Cardiac fibroblast (primary cell): ENCODE measurements around the gene ELP1.

Experiments used
- DNase-seq, 2 donors: peaks; one replicate each; pipeline versions ENCODE4 v3.0.0 to v3.0.0-alpha.2; 2010; ENCODE audit warnings: low read depth in 2 of 2
- H3K4me3 ChIP-seq, 2 donors: replicated peaks in 1 of 2; 1 replicate in 1 of 2; 2 replicates in 1 of 2; pipeline ENCODE4 v1.5.1; 2011; ENCODE audit warnings: low read depth in 2 of 2, low read length in 2 of 2, mild to moderate bottlenecking in 2 of 2, moderate library complexity in 1 of 2
- CTCF ChIP-seq: IDR thresholded peaks from one replicate; pipeline ENCODE4 v1.5.1; 2011; ENCODE audit warnings: low read depth, mild to moderate bottlenecking, low read length, inconsistent platforms

ELP1 gene

GRCh38 chr9:108855888-108856287 lies 78.0 kb downstream of the ELP1 start, which contains the start of gene ACTL7B:
Gene ACTL7B (minus strand): TSS chr9:108855986. CDS start chr9:108855930, 56 bp downstream.
- H3K4me3 ChIP-seq = no peak within 1 kb of the TSS
- TF ChIP-seq CTCF = no peak
- DNase-seq = no peak

- H3K4me3 ChIP-seq = no peak overlapping the region
- TF ChIP-seq CTCF = no peak
- DNase-seq = no peak
Measured at GRCh38 chr9:108855529-108855886, 78.4 kb downstream of the ELP1 start.

- H3K4me3 ChIP-seq = no peak overlapping the region
- TF ChIP-seq CTCF = no peak
Measured at GRCh38 chr9:108854641-108855528, 79.0 kb downstream of the ELP1 start.

GRCh38 chr9:108854094-108854493 lies 79.8 kb downstream of the ELP1 start:
- no peak for TF ChIP-seq CTCF
- no peak overlapping the region for H3K4me3 ChIP-seq
- no peak for DNase-seq

More at GRCh38 chr9:108854641-108855528, 79.0 kb downstream of the ELP1 start:
- no peak for DNase-seq

GRCh38 chr9:108852079-108852478 lies 81.8 kb downstream of the ELP1 start:
- TF ChIP-seq CTCF = no peak
- DNase-seq = no peak
- no peak overlapping the region for H3K4me3 ChIP-seq

- H3K4me3 ChIP-seq = no peak overlapping the region
- DNase-seq = no peak
- no peak for TF ChIP-seq CTCF
Measured at GRCh38 chr9:108851138-108851537, 82.8 kb downstream of the ELP1 start.
